ENCODE results near the gene SEL1L. TPM values are rescaled to one million over a fixed set of nuclear protein-coding genes. Genes with fewer than 3 reads are reported as not detected.

Gene SEL1L
- total and polyA plus RNA-seq, 2 of the 13 experiments (the other 11 are each of a cell fraction or from before 2014, with no cell fraction given), result 15.3 to 61.0 TPM

GRCh38 chr14:81435391-81436295 is 98.0 kb downstream of the SEL1L start (continued):
- TF ChIP-seq CSRNP1 (CRISPR knock-in tag; IDR thresholded peaks at IDR 0.05), result peak; percentile 41; the same call in 1 of the 2 replicates
- TF ChIP-seq E2F5 (CRISPR knock-in tag; conservative IDR thresholded peaks at IDR 0.05), result no peak
- no peak for TF ChIP-seq SYNCRIP (IDR thresholded peaks at IDR 0.05; ENCODE audit: insufficient read depth, low read depth, low read length)
- peak; percentile 32; the same call in 1 of the 2 replicates for TF ChIP-seq TAF1 (CRISPR knock-in tag; IDR thresholded peaks at IDR 0.05)
- TF ChIP-seq FOXK1 (CRISPR knock-in tag; IDR thresholded peaks at IDR 0.05; ENCODE audit: borderline replicate concordance, low read depth), result peak; percentile 18; the same call in 1 of the 2 replicates
- no peak for TF ChIP-seq SMAD3 (CRISPR knock-in tag; IDR thresholded peaks at IDR 0.05)
- TF ChIP-seq MLX (CRISPR knock-in tag; IDR thresholded peaks at IDR 0.05), result no peak
- TF ChIP-seq MED8 (CRISPR knock-in tag; IDR thresholded peaks at IDR 0.05; ENCODE audit: insufficient replicate concordance), result no peak
- peak; percentile 84 for TF ChIP-seq ZFP91 (CRISPR knock-in tag; IDR thresholded peaks at IDR 0.05; ENCODE audit: borderline replicate concordance)
- no peak for TF ChIP-seq SP140L (CRISPR knock-in tag; IDR thresholded peaks at IDR 0.05; ENCODE audit: borderline replicate concordance)
- TF ChIP-seq ZNF83 (CRISPR knock-in tag; IDR thresholded peaks at IDR 0.05; ENCODE audit: borderline replicate concordance), result no peak
- TF ChIP-seq GZF1 (CRISPR knock-in tag; IDR thresholded peaks at IDR 0.05), result 0 out of 2 replicates have a peak, but pooled peaks have one; percentile 25
- TF ChIP-seq ZSCAN5A (CRISPR knock-in tag; IDR thresholded peaks at IDR 0.05; ENCODE audit: borderline replicate concordance), result no peak
- peak; percentile 86 for TF ChIP-seq SALL1 (CRISPR knock-in tag; IDR thresholded peaks at IDR 0.05)
- TF ChIP-seq ZNF101 (CRISPR knock-in tag; IDR thresholded peaks at IDR 0.05; ENCODE audit: borderline replicate concordance, low read depth), result no peak
- no peak for TF ChIP-seq CEBPZ (IDR thresholded peaks at IDR 0.05; ENCODE audit: low read length)
- TF ChIP-seq CAMTA2 (CRISPR knock-in tag; IDR thresholded peaks at IDR 0.05; ENCODE audit: borderline replicate concordance), result no peak
- TF ChIP-seq MZF1 (CRISPR knock-in tag; IDR thresholded peaks at IDR 0.05; ENCODE audit: borderline replicate concordance), result no peak
